ENCODE data around the gene TCL1A. TPM values are rescaled to one million over a fixed set of nuclear protein-coding genes. Genes with fewer than 3 reads are reported as not detected.
"Not testable (repeated sequence)": the region's sequence is repeated elsewhere in the genome, so short reads cannot be mapped to it uniquely, and the experiment has no call there.

The TCL1A gene, protein sequence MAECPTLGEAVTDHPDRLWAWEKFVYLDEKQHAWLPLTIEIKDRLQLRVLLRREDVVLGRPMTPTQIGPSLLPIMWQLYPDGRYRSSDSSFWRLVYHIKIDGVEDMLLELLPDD
- 1,000 to 10,000 TPM; 3,311 to 6,921 (median 4,382) TPM for polyA plus RNA-seq (ENCODE audit: low read depth in 6 of 6)

DNA sequence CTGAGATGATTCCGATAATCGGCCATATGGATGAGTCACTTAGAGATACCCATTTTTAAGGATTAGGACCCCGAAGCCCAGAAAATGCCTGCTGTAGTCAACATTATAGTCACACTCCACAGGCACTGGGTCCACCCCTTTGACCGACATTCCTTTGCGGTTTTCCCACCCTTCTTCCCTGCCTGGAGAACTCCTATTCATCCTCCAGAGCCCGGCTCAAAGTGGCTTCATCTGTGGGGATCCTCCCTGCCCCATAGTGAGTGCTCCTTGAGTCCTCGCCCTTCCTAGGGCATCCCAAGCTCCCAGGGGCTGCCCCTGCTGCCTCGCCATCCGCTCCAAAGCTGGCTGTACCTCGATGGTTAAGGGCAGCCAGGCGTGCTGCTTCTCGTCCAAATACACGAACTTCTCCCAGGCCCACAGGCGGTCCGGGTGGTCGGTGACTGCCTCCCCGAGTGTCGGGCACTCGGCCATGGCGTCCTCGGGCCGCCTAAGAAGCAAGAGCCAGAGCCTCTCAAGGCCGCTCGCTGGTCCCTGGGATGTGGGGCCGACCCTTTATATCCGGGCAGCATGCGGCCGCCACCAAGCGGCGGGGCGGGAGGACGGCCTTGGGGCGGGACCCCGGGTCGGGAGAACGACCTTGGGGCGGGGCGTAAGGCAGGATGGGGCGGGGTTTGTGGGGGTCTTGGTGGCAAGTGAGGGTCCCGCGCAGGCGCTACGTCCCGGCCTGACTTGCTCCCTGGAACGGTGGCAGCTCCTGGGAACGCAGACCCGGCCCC is at the start of gene TCL1A:
TSS of gene TCL1A (minus strand) at position 530 of the 776 bp plus-strand sequence. CDS start at position 471, 59 bp downstream.
- Mint-ChIP-seq H3K9me3 (no peaks in the 10 kb centered on the region), H3K27ac (peak within 1 kb of the TSS; percentile 94 to 99 (median 97)), H3K4me3 (peak within 1 kb of the TSS; percentile 97 to 100 (median 99)), H3K4me1 (peaks cover 56 to 75% (median 70%) of the 10 kb centered on the region in 3 donors), H3K36me3 (peaks cover 37 to 49% of the 10 kb centered on the region in 2 donors), H3K27me3 (no peaks in the 10 kb centered on the region)
- peak; percentile 81 for DNase-seq
- peak; percentile 86 to 87 for ATAC-seq (ENCODE audit: low read depth in 2 of 2)

GRCh38 chr14:95763032-95763431 is 49.1 kb upstream of the TCL1A start:
- ATAC-seq (ENCODE audit: low read depth in 2 of 2); H3K27ac Mint-ChIP-seq; H3K36me3 Mint-ChIP-seq; H3K9me3 Mint-ChIP-seq; H3K4me3 Mint-ChIP-seq; DNase-seq; H3K27me3 Mint-ChIP-seq: not testable (repeated sequence)
- H3K4me1 Mint-ChIP-seq: peaks cover 10 to 18% (median 13%) of the 10 kb centered on the region in 3 donors

DNA sequence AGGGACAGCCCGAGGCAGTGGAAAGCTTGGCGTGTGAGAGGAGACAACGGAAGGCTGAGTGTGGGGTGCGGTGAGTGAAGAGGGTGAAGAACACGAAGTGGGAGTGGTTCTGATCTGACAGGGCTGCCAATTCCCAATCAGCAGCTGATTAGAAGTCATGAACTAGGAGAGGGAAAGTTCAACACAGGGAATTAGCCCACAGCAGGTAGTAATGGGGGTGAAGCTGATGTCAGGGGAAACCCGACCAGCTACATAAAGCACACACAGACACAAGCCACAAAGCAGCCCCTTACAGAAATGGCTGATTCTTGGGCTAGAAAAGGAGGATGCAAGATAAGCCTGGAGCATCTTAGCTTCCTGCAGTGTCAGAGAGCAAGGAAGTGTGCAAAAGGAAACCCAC is 47.5 kb upstream of the TCL1A start:
- H3K36me3 Mint-ChIP-seq: no peaks in the 10 kb centered on the region
- ATAC-seq (ENCODE audit: low read depth in 2 of 2): no peak
- H3K4me1 Mint-ChIP-seq: peaks cover 10 to 13% (median 13%) of the 10 kb centered on the region in 3 donors
- peaks cover 0 to 8% (median 0%) of the 10 kb centered on the region in 3 donors for H3K27me3 Mint-ChIP-seq
- DNase-seq: no peak
- peak overlapping the region in 1 of 6 donors; percentile 31 for H3K27ac Mint-ChIP-seq
- H3K4me3 Mint-ChIP-seq: no peak overlapping the region
- H3K9me3 Mint-ChIP-seq: peaks cover 0 to 4% (median 0%) of the 10 kb centered on the region in 7 donors

- ATAC-seq (ENCODE audit: low read depth in 2 of 2) (no peak), DNase-seq (no peak)
- Mint-ChIP-seq H3K4me3 (no peak overlapping the region), H3K27ac (no peak overlapping the region), H3K27me3 (peaks cover 0 to 8% (median 0%) of the 10 kb centered on the region in 3 donors), H3K4me1 (peaks cover 10 to 13% (median 13%) of the 10 kb centered on the region in 3 donors), H3K36me3 (no peaks in the 10 kb centered on the region), H3K9me3 (peaks cover 0 to 4% (median 0%) of the 10 kb centered on the region in 7 donors)
Observed at GRCh38 chr14:95760596-95760995, 46.7 kb upstream of the TCL1A start.

DNA sequence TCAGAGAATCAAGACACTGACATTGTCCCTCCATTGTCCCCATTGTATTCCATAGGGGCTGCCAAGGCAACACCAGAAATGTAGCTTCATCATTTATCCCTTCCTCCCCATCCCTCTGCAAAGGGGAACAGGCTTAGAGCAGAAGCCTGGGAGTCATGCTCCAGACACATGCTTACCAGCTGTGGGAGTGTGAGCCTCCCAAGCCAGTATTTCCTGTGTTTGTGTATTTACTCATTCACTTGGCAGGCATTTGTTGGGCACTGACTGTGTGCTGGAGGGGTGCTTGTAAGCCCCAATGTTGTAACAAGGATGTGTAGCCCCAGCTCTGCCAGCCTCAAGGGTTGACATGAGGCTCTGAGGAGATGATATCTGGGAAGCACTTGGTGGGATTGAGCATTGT is 46.0 kb upstream of the TCL1A start:
- Mint-ChIP-seq H3K36me3 (peaks cover 0 to 2% of the 10 kb centered on the region in 2 donors), H3K27ac (no peak overlapping the region), H3K4me3 (no peak overlapping the region), H3K9me3 (peaks cover 0 to 6% (median 0%) of the 10 kb centered on the region in 7 donors), H3K27me3 (peaks cover 0 to 8% (median 0%) of the 10 kb centered on the region in 3 donors), H3K4me1 (peaks cover 10 to 15% (median 14%) of the 10 kb centered on the region in 3 donors)
- no peak for DNase-seq
- ATAC-seq (ENCODE audit: low read depth in 2 of 2): no peak

- Mint-ChIP-seq H3K27ac (peak overlapping the region in 2 of 6 donors; percentile 24 to 60), H3K9me3 (peaks cover 0 to 6% (median 0%) of the 10 kb centered on the region in 7 donors), H3K4me1 (peaks cover 18 to 24% (median 23%) of the 10 kb centered on the region in 3 donors), H3K4me3 (no peak overlapping the region), H3K36me3 (peaks cover 7 to 11% of the 10 kb centered on the region in 2 donors), H3K27me3 (peaks cover 0 to 8% (median 0%) of the 10 kb centered on the region in 3 donors)
- DNase-seq (no peak), ATAC-seq (ENCODE audit: low read depth in 2 of 2) (no peak)
Observed at GRCh38 chr14:95758331-95758730, 44.4 kb upstream of the TCL1A start.

DNA sequence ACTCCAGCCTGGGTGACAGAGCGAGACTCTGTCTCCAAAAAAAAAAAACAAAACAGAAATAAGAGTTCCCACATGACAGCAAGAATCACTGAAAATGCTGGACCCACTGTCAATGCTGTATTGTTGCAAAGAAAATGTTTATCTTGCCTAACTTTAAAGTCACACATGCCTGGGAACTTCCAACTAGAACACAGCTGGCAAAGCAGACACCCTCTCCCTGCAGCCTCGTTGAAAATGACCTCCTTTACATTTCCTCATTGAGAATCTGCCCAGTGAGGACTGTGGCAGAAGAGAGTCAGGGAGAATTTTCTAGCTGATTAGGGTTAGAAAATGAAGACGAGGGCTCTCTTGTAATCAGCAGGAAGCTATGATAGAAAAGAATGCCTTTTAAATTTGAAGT is 42.8 kb upstream of the TCL1A start:
- Mint-ChIP-seq H3K4me3 (no peak overlapping the region), H3K36me3 (peaks cover 7 to 11% of the 10 kb centered on the region in 2 donors), H3K9me3 (peaks cover 0 to 4% (median 0%) of the 10 kb centered on the region in 7 donors), H3K27me3 (peaks cover 0 to 8% (median 0%) of the 10 kb centered on the region in 3 donors), H3K27ac (peak overlapping the region in 1 of 6 donors; percentile 42), H3K4me1 (peaks cover 16 to 29% (median 24%) of the 10 kb centered on the region in 3 donors)
- DNase-seq: no peak
- no peak for ATAC-seq (ENCODE audit: low read depth in 2 of 2)

DNA sequence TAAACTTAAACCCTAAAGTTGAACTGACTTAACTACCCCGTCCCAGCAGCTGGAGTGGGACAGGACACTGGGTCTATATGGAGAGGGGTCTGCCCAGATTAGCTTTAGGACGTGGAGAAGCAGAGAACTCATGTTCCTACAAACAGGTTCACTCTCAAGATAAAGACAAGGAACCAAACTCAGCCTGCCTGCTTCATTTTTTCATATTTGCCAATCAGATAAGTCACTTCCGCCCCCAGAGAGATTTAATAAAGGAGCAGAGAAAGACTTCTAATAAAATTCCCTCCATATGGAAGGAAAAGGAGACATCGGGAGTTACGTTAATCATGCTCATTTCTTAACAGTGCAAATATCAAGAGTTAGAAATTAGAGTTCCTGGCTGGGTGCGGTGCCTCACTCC is 42.2 kb upstream of the TCL1A start:
- DNase-seq: no peak
- Mint-ChIP-seq H3K4me1 (peaks cover 11 to 26% (median 21%) of the 10 kb centered on the region in 3 donors), H3K9me3 (peaks cover 0 to 4% (median 0%) of the 10 kb centered on the region in 7 donors), H3K27ac (peak overlapping the region in 3 of 6 donors; percentile 15 to 28 (median 26)), H3K27me3 (peaks cover 0 to 4% (median 0%) of the 10 kb centered on the region in 3 donors), H3K36me3 (peaks cover 7 to 11% of the 10 kb centered on the region in 2 donors), H3K4me3 (no peak overlapping the region)
- no peak for ATAC-seq (ENCODE audit: low read depth in 2 of 2)

- Mint-ChIP-seq H3K36me3 (peaks cover 30 to 37% of the 10 kb centered on the region in 2 donors), H3K4me3 (peak overlapping the region in 2 of 8 donors; percentile 9 to 14), H3K27ac (peak overlapping the region in 2 of 6 donors; percentile 0 to 64), H3K27me3 (no peaks in the 10 kb centered on the region), H3K4me1 (peaks cover 31 to 63% (median 39%) of the 10 kb centered on the region in 3 donors), H3K9me3 (peaks cover 4 to 16% (median 7%) of the 10 kb centered on the region in 7 donors)
- DNase-seq (no peak), ATAC-seq (ENCODE audit: low read depth in 2 of 2) (no peak)
Observed at GRCh38 chr14:95741781-95742180, 27.9 kb upstream of the TCL1A start.

DNA sequence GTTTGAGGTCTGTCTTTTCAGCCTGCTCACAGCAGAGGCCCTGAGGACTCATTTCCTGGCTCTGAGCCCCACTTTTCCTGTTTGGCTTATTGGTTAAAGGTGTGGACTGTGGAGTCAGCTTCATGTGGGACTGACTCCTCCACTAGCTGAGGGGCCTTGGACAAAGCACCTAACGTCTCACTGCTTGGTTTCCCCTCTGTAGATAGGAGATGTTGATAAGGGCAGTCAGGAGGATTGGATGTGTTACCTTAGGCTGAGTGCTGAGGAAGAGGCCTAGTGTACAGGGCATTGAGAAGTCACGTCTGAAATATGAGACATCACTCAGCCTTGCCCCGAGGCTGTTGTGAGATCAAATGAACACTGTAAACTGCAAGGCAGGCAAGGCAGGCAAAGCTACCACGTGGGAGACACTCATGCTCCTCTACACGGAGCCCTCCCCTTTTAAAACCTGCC is 27.1 kb upstream of the TCL1A start:
- DNase-seq (no peak), ATAC-seq (ENCODE audit: low read depth in 2 of 2) (no peak)
- Mint-ChIP-seq H3K27ac (peak overlapping the region in 3 of 6 donors; percentile 66 to 89 (median 83)), H3K27me3 (no peaks in the 10 kb centered on the region), H3K36me3 (peaks cover 30 to 37% of the 10 kb centered on the region in 2 donors), H3K4me1 (peaks cover 36 to 70% (median 46%) of the 10 kb centered on the region in 3 donors), H3K4me3 (peak overlapping the region in 4 of 8 donors; percentile 20 to 47 (median 34)), H3K9me3 (peaks cover 4 to 16% (median 7%) of the 10 kb centered on the region in 7 donors)

GRCh38 chr14:95739356-95739755 is 25.4 kb upstream of the TCL1A start:
- Mint-ChIP-seq H3K36me3 (peaks cover 25 to 39% of the 10 kb centered on the region in 2 donors), H3K4me3 (peak overlapping the region in 4 of 8 donors; percentile 57 to 88 (median 70)), H3K27me3 (no peaks in the 10 kb centered on the region), H3K9me3 (peaks cover 4 to 16% (median 7%) of the 10 kb centered on the region in 7 donors), H3K27ac (peak overlapping the region in 5 of 6 donors; percentile 70 to 94 (median 88)), H3K4me1 (peaks cover 36 to 75% (median 48%) of the 10 kb centered on the region in 3 donors)
- no peak for ATAC-seq (ENCODE audit: low read depth in 2 of 2)
- DNase-seq: no peak

- Mint-ChIP-seq H3K36me3 (peaks cover 8 to 9% of the 10 kb centered on the region in 2 donors), H3K27ac (peak overlapping the region in 2 of 6 donors; percentile 71 to 87), H3K4me3 (no peak overlapping the region), H3K9me3 (peaks cover 0 to 5% (median 0%) of the 10 kb centered on the region in 7 donors), H3K4me1 (peaks cover 40 to 81% (median 55%) of the 10 kb centered on the region in 3 donors), H3K27me3 (no peaks in the 10 kb centered on the region)
- no peak for DNase-seq
- ATAC-seq (ENCODE audit: low read depth in 2 of 2): no peak
Observed at GRCh38 chr14:95733212-95733611, 19.3 kb upstream of the TCL1A start.

- Mint-ChIP-seq H3K27ac (peak overlapping the region in 5 of 6 donors; percentile 35 to 88 (median 74)), H3K9me3 (peaks cover 0 to 5% (median 0%) of the 10 kb centered on the region in 7 donors), H3K36me3 (peaks cover 8 to 9% of the 10 kb centered on the region in 2 donors), H3K27me3 (no peaks in the 10 kb centered on the region), H3K4me1 (peaks cover 56 to 85% (median 70%) of the 10 kb centered on the region in 3 donors), H3K4me3 (peak overlapping the region in 5 of 8 donors; percentile 41 to 94 (median 58))
- ATAC-seq (ENCODE audit: low read depth in 2 of 2) (no peak), DNase-seq (no peak)
Observed at GRCh38 chr14:95730126-95730525, 16.2 kb upstream of the TCL1A start.
